ENCODE results near the gene NUCB1.

The NUCB1 gene

DNA sequence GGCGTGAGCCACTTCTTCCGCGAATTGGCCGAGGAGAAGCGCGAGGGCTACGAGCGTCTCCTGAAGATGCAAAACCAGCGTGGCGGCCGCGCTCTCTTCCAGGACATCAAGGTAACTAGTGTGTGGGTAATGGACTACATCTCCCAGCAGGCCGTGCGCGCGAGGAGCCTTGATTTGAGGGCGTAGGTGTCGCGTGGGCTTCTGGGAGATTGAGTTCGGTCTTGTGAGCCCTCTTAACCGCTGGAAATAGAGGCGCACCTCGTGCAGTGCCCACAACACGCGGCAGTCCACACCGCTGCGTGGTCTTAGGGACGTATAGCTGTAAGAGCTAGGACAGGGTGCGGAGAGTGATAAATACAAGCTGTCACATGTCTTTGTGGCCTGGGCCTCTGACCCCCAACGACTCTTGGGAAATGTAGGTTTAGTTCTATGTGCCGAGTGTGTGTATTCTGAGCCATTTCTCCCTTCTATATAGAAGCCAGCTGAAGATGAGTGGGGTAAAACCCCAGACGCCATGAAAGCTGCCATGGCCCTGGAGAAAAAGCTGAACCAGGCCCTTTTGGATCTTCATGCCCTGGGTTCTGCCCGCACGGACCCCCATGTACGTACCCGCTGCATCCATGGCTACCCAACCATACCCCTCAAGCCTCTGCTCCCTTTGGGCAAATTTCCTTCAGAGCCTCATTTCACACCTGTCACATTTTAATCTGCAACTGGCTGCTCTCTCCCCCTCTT, 65.9 kb downstream of the NUCB1 start:
- Mint-ChIP-seq H3K36me3 (peaks cover 3% of the 10 kb centered on the region), H3K27me3 (no peaks in the 10 kb centered on the region), H3K27ac (peak overlapping the region; percentile 99), H3K9me3 (ENCODE audit: low read depth) (no peaks in the 10 kb centered on the region), H3K4me1 (ENCODE audit: low read depth) (peaks cover 51% of the 10 kb centered on the region), H3K4me3 (peak overlapping the region; percentile 99)

- Mint-ChIP-seq H3K36me3 (peaks cover 3% of the 10 kb centered on the region), H3K4me3 (peak overlapping the region; percentile 99), H3K27ac (peak overlapping the region; percentile 99), H3K9me3 (ENCODE audit: low read depth) (no peaks in the 10 kb centered on the region), H3K27me3 (no peaks in the 10 kb centered on the region), H3K4me1 (ENCODE audit: low read depth) (peaks cover 48% of the 10 kb centered on the region)
Observed at GRCh38 chr19:48966541-48967345, 66.6 kb downstream of the NUCB1 start.

- H3K9me3 Mint-ChIP-seq (ENCODE audit: low read depth) = no peaks in the 10 kb centered on the region
- H3K36me3 Mint-ChIP-seq = peaks cover 3% of the 10 kb centered on the region
- H3K4me3 Mint-ChIP-seq = peak overlapping the region; percentile 99
- no peaks in the 10 kb centered on the region for H3K27me3 Mint-ChIP-seq
- H3K4me1 Mint-ChIP-seq (ENCODE audit: low read depth) = peaks cover 40% of the 10 kb centered on the region
- H3K27ac Mint-ChIP-seq = peak overlapping the region; percentile 99
Observed at GRCh38 chr19:48967346-48968178, 67.5 kb downstream of the NUCB1 start.

GRCh38 chr19:48968179-48968661, 68.1 kb downstream of the NUCB1 start:
- peak overlapping the region; percentile 38 for H3K4me3 Mint-ChIP-seq
- H3K27ac Mint-ChIP-seq = peak overlapping the region; percentile 11
- no peaks in the 10 kb centered on the region for H3K27me3 Mint-ChIP-seq
- H3K36me3 Mint-ChIP-seq = peaks cover 3% of the 10 kb centered on the region
- H3K9me3 Mint-ChIP-seq (ENCODE audit: low read depth) = no peaks in the 10 kb centered on the region
- peaks cover 37% of the 10 kb centered on the region for H3K4me1 Mint-ChIP-seq (ENCODE audit: low read depth)

- Mint-ChIP-seq H3K4me3 (no peak overlapping the region), H3K36me3 (peaks cover 3% of the 10 kb centered on the region), H3K4me1 (ENCODE audit: low read depth) (peaks cover 31% of the 10 kb centered on the region), H3K9me3 (ENCODE audit: low read depth) (no peaks in the 10 kb centered on the region), H3K27ac (no peak overlapping the region), H3K27me3 (no peaks in the 10 kb centered on the region)
Observed at GRCh38 chr19:48968813-48969218, 68.7 kb downstream of the NUCB1 start.

DNA sequence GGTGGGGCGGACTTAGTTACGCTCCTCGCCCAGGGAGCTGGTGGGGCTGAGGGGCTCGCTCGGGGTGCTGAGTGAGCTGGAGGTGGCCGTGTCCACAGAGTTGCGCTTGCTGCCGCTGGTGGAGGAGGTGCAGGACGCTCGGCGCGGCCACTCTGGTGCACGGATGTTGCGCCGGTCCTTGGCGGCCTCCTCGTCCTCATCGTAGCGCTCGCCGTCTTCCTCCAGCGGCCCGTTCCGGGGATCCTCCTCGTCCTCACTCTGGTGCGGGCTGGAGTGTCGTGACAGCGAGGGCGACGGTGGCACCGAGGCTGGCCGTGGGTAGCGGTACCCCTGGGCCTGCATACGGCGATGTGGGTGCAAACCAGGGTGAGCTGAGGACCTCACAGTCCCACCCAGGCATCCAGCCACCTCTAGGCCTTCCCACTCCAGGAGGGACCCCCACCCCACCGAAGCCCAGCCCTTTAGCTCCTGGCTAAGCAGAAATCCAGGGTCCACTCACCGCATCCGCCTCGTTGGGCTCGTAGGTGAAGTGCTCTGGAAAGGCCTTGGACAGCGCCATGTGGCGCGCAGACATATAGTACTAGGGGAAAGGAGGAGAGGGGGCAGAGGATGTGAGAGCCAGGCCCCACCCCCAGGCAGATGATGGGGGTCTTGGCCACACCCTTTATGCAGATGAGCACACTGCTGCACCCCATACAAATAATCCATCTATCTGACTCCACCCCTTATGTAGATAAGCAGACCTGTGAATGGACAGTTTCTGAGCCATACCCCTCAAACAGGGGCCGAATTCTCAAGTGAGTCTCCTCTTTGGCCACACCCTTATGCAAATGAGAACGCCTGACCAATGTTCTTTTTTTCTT, 69.4 kb downstream of the NUCB1 start:
- peaks cover 24% of the 10 kb centered on the region for H3K4me1 Mint-ChIP-seq (ENCODE audit: low read depth)
- no peak overlapping the region for H3K27ac Mint-ChIP-seq
- no peaks in the 10 kb centered on the region for H3K27me3 Mint-ChIP-seq
- peaks cover 3% of the 10 kb centered on the region for H3K36me3 Mint-ChIP-seq
- H3K4me3 Mint-ChIP-seq = no peak overlapping the region
- no peaks in the 10 kb centered on the region for H3K9me3 Mint-ChIP-seq (ENCODE audit: low read depth)

DNA sequence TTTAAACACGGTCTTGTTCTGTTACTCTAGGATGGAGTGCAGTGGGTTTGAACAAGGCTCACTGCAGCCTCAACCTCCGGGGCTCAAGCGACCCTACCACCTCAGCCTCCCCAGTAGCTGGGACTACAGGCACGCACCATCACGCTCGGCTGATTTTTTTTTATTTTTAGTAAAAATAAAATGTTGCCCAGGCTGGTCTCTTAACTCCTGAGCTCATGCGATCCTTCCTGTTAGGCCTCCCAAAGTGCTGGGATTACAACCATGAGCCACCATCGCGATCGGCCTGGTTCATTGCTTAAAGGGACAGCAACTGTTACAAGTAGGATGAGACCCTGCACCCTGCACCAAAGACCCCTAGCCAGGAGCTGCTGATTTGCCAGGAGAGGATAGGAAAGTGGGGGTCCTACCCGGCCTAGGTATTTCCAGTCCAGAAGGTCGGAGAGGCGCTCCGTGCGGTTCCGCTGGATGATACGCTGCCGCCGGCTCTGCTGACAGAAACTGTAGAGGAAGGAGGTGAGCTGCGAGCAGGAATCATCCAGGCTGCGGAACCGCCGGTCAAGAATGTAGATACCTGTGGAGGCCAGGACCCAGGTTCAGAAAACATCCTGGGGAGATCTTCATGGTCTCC, 70.1 kb downstream of the NUCB1 start:
- H3K4me3 Mint-ChIP-seq = no peak overlapping the region
- no peak overlapping the region for H3K27ac Mint-ChIP-seq
- no peaks in the 10 kb centered on the region for H3K27me3 Mint-ChIP-seq
- peaks cover 3% of the 10 kb centered on the region for H3K36me3 Mint-ChIP-seq
- no peaks in the 10 kb centered on the region for H3K9me3 Mint-ChIP-seq (ENCODE audit: low read depth)
- H3K4me1 Mint-ChIP-seq (ENCODE audit: low read depth) = peaks cover 18% of the 10 kb centered on the region

- H3K4me1 Mint-ChIP-seq (ENCODE audit: low read depth) = peaks cover 14% of the 10 kb centered on the region
Observed at GRCh38 chr19:48970923-48971395, 70.8 kb downstream of the NUCB1 start.

More at GRCh38 chr19:48970923-48971395, 70.8 kb downstream of the NUCB1 start:
- Mint-ChIP-seq H3K27ac (no peak overlapping the region), H3K27me3 (no peaks in the 10 kb centered on the region), H3K9me3 (ENCODE audit: low read depth) (no peaks in the 10 kb centered on the region), H3K4me3 (no peak overlapping the region), H3K36me3 (peaks cover 3% of the 10 kb centered on the region)
